ENCODE data around the gene LSR.

DNA sequence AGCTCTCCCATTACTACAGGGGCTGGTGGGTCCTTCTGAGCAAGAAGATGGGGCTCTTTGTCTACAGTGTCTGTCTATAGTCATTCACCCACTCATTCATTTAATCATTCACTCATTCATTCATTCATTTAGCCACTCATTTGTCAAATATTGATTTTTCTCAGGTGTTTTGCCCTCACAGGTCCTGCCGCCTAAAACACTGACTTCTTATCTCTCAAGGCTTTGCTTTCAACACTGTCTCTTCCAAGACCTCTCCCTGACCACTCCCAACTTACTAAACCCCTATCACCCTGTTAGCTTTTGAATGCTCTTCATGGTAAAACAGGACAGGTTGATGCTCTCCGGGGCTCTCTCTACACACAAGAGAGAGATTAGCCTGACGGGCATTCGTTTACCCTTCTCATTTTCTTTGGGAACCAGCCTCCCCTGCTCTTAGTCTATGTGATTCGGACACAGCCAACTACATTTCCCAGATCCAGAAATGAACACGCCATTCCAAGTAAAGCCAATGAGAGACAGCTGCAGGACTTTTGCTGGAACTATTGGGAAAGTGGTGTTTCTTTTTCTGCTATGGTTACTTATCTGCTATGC is 43.0 kb upstream of the LSR start:
- TF ChIP-seq, protein P1, sequence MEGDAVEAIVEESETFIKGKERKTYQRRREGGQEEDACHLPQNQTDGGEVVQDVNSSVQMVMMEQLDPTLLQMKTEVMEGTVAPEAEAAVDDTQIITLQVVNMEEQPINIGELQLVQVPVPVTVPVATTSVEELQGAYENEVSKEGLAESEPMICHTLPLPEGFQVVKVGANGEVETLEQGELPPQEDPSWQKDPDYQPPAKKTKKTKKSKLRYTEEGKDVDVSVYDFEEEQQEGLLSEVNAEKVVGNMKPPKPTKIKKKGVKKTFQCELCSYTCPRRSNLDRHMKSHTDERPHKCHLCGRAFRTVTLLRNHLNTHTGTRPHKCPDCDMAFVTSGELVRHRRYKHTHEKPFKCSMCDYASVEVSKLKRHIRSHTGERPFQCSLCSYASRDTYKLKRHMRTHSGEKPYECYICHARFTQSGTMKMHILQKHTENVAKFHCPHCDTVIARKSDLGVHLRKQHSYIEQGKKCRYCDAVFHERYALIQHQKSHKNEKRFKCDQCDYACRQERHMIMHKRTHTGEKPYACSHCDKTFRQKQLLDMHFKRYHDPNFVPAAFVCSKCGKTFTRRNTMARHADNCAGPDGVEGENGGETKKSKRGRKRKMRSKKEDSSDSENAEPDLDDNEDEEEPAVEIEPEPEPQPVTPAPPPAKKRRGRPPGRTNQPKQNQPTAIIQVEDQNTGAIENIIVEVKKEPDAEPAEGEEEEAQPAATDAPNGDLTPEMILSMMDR (IDR thresholded peaks at IDR 0.05): no peak
- TF ChIP-seq EP300 (IDR thresholded peaks at IDR 0.05): no peak

Measured in esophagus muscularis mucosa (tissue), 3 donors.